Caco-2 (cell line): ENCODE results near the gene ATP6V1C2. TPM values are rescaled to one million over a fixed set of nuclear protein-coding genes. Genes with fewer than 3 reads are reported as not detected.

Source experiments
- BruUV-seq: library from RNA; stranded (reverse); fragments of 400-500 nt; replicated peaks from 2 replicates; lab custom pipeline; 2021; lab: Mats Ljungman, UMichigan
- CTCF ChIA-PET: fragments of 300-600 bp; sonication (Branson Sonifier 250); formaldehyde crosslinking; loops from one replicate; lab custom pipeline; 2022; ENCODE audit warnings: antibody characterized with exemption; lab: Charles Lee
- POLR2A ChIA-PET: fragments of 300-600 bp; sonication (Branson Sonifier 250); formaldehyde crosslinking; loops from one replicate; lab custom pipeline; 2022; ENCODE audit warnings: antibody characterized with exemption; lab: Charles Lee
- DNase-seq, 2 experiments: peaks; one replicate each; pipeline versions ENCODE4 v3.0.0 to v3.0.0-alpha.2; 2020 to 2022
- H3K27me3 ChIP-seq: replicated peaks from 2 replicates; pipeline ENCODE4 v1.6.0; 2011; ENCODE audit warnings: low read length; ENCODE audit not compliant: control insufficient read depth, insufficient read depth
- H3K36me3 ChIP-seq: 2 replicates; pipeline ENCODE4 v1.5.1; 2011; ENCODE audit warnings: low read length; ENCODE audit not compliant: control insufficient read depth, insufficient read depth
- H3K4me1 ChIP-seq: fragments of 250-450 bp; sonication (Bioruptor Pico); 2 replicates; pipeline ENCODE4 v1.5.1; 2020; ENCODE audit warnings: mild to moderate bottlenecking
- H3K4me3 ChIP-seq: 2 replicates; pipeline ENCODE4 v1.5.1; 2011; ENCODE audit warnings: low read depth, mild to moderate bottlenecking, control low read depth, low read length
- H3K9me3 ChIP-seq: fragments of 250-450 bp; sonication (Bioruptor Pico); 2 replicates; pipeline ENCODE4 v1.5.1; 2020; ENCODE audit warnings: mild to moderate bottlenecking, moderate library complexity
- H3K27ac Mint-ChIP-seq: one replicate; pipeline ENCODE4 v1.8.0; 2022; ENCODE audit warnings: mixed read lengths; ENCODE audit not compliant: unreplicated experiment
- H3K27me3 Mint-ChIP-seq: one replicate; pipeline ENCODE4 v1.8.0; 2022; ENCODE audit warnings: mixed read lengths; ENCODE audit not compliant: insufficient read depth, unreplicated experiment
- H3K36me3 Mint-ChIP-seq: one replicate; pipeline ENCODE4 v1.8.0; 2022; ENCODE audit warnings: mild to moderate bottlenecking, mixed read lengths; ENCODE audit not compliant: insufficient read depth, unreplicated experiment
- H3K4me1 Mint-ChIP-seq: one replicate; pipeline ENCODE4 v1.8.0; 2022; ENCODE audit warnings: low read depth, mixed read lengths; ENCODE audit not compliant: unreplicated experiment
- H3K4me3 Mint-ChIP-seq: one replicate; pipeline ENCODE4 v1.8.0; 2022; ENCODE audit warnings: mild to moderate bottlenecking, moderate library complexity, mixed read lengths; ENCODE audit not compliant: unreplicated experiment
- H3K9me3 Mint-ChIP-seq: one replicate; pipeline ENCODE4 v1.8.0; 2022; ENCODE audit warnings: mixed read lengths; ENCODE audit not compliant: unreplicated experiment
- CTCF ChIP-seq, 2 experiments: fragments of 200-600 bp in 1 of 2; IDR thresholded peaks; 1 replicate in 1 of 2; 2 replicates in 1 of 2; pipeline versions ENCODE4 v1.5.1 to v1.8.0; 2011 to 2022; ENCODE audit warnings: antibody characterized with exemption in 1 of 2, control low read depth in 1 of 2, inconsistent platforms in 1 of 2, low read depth in 1 of 2, low read length in 1 of 2, mild to moderate bottlenecking in 1 of 2, moderate library complexity in 1 of 2; ENCODE audit not compliant: insufficient read depth in 1 of 2, severe bottlenecking in 1 of 2, unreplicated experiment in 1 of 2
- intact Hi-C: fragments of 100-400 bp; cut with micrococcal nuclease; formaldehyde crosslinking; loops from one replicate; pipeline ENCODE4 v1.10.0; 2022; ENCODE audit not compliant: unreplicated experiment
- total RNA-seq: library from RNA; stranded (reverse); gene quantifications from 2 replicates; pipeline ENCODE4 v1.2.3, GENCODE V29; 2022

ATP6V1C2 gene
- total RNA-seq, 1 experiment from 2014 or later = 4.2 TPM

- Mint-ChIP-seq H3K27me3 (peaks cover 3% of the 10 kb centered on the region), H3K36me3 (no peaks in the 10 kb centered on the region), H3K4me3 (no peak overlapping the region), H3K9me3 (no peaks in the 10 kb centered on the region), H3K4me1 (no peaks in the 10 kb centered on the region), H3K27ac (no peak overlapping the region)
- Histone ChIP-seq H3K4me1 (no peaks in the 10 kb centered on the region), H3K4me3 (no peak overlapping the region), H3K36me3 (no peaks in the 10 kb centered on the region), H3K9me3 (no peaks in the 10 kb centered on the region), H3K27me3 (no peaks in the 10 kb centered on the region)
- CTCF ChIA-PET = no interaction called here
- intact Hi-C loops = loop anchor here (10.0 kb wide), 1 partner anchor 425 kb away; no protein-coding TSS in a partner anchor
- no peak for DNase-seq
- TF ChIP-seq CTCF (IDR thresholded peaks at IDR 0.05; ENCODE audit: insufficient read depth in 1 of 2, low read depth in 1 of 2, low read length in 1 of 2, severe bottlenecking in 1 of 2, unreplicated experiment in 1 of 2) = no peak
- no TSS peak for BruUV-seq
- POLR2A ChIA-PET = no interaction called here
Measured at GRCh38 chr2:10700078-10700803, 21.2 kb upstream of the ATP6V1C2 start.

GRCh38 chr2:10704034-10704594 lies 17.3 kb upstream of the ATP6V1C2 start:
- intact Hi-C loops = loop anchor here (10.0 kb wide), 1 partner anchor 421 kb away; no protein-coding TSS in a partner anchor
- ChIA-PET POLR2A (no interaction called here), CTCF (interaction anchor here (0.6 to 0.7 kb wide), 2 partner anchors 127 to 196 kb away, joined by 3 to 7 read pairs; no protein-coding TSS in a partner anchor)
- H3K4me3 Mint-ChIP-seq = no peak overlapping the region
- Histone ChIP-seq H3K4me1 (no peaks in the 10 kb centered on the region), H3K4me3 (no peak overlapping the region), H3K9me3 (no peaks in the 10 kb centered on the region), H3K36me3 (no peaks in the 10 kb centered on the region), H3K27me3 (no peaks in the 10 kb centered on the region)
- no peaks in the 10 kb centered on the region for H3K36me3 Mint-ChIP-seq
- H3K27me3 Mint-ChIP-seq = peaks cover 5% of the 10 kb centered on the region
- no peak overlapping the region for H3K27ac Mint-ChIP-seq
- no peaks in the 10 kb centered on the region for H3K9me3 Mint-ChIP-seq
- no TSS peak for BruUV-seq
- no peak for DNase-seq
- TF ChIP-seq CTCF (IDR thresholded peaks at IDR 0.05; ENCODE audit: insufficient read depth in 1 of 2, low read depth in 1 of 2, low read length in 1 of 2, severe bottlenecking in 1 of 2, unreplicated experiment in 1 of 2) = no peak
- H3K4me1 Mint-ChIP-seq = peaks cover 6% of the 10 kb centered on the region

GRCh38 chr2:10706033-10706432 lies 15.4 kb upstream of the ATP6V1C2 start:
- no TSS peak for BruUV-seq
- Histone ChIP-seq H3K27me3 (no peaks in the 10 kb centered on the region), H3K36me3 (no peaks in the 10 kb centered on the region), H3K4me1 (no peaks in the 10 kb centered on the region), H3K4me3 (no peak overlapping the region), H3K9me3 (no peaks in the 10 kb centered on the region)
- Mint-ChIP-seq H3K9me3 (no peaks in the 10 kb centered on the region), H3K27me3 (peaks cover 5% of the 10 kb centered on the region), H3K4me1 (peaks cover 6% of the 10 kb centered on the region), H3K27ac (no peak overlapping the region), H3K4me3 (no peak overlapping the region), H3K36me3 (no peaks in the 10 kb centered on the region)
- ChIA-PET CTCF (no interaction called here), POLR2A (no interaction called here)
- intact Hi-C loops = loop anchor here (10.0 kb wide), 1 partner anchor 419 kb away; no protein-coding TSS in a partner anchor
- no peak for DNase-seq
- no peak for TF ChIP-seq CTCF (IDR thresholded peaks at IDR 0.05; ENCODE audit: insufficient read depth in 1 of 2, low read depth in 1 of 2, low read length in 1 of 2, severe bottlenecking in 1 of 2, unreplicated experiment in 1 of 2)
